ENCODE measurements around the gene ITGA2. TPM values are rescaled to one million over a fixed set of nuclear protein-coding genes. Genes with fewer than 3 reads are reported as not detected.

Gene ITGA2
- total RNA-seq, 2 donors from 2014 or later, result 18.3 to 19.7 TPM

GRCh38 chr5:52989781-52990527 lies 802 bp downstream of the ITGA2 start:
- peak overlapping the region; percentile 72 to 87 for H3K9ac ChIP-seq (ENCODE audit: low read depth in 2 of 2, low read length in 2 of 2)
- no peaks in the 10 kb centered on the region for H3K27me3 ChIP-seq
- no peaks in the 10 kb centered on the region for H3K4me1 ChIP-seq
- H3K9me3 ChIP-seq, result no peaks in the 10 kb centered on the region
- no peaks in the 10 kb centered on the region for H3K36me3 ChIP-seq
- peak overlapping the region; percentile 62 for H3K27ac ChIP-seq
- TF ChIP-seq, protein P1, sequence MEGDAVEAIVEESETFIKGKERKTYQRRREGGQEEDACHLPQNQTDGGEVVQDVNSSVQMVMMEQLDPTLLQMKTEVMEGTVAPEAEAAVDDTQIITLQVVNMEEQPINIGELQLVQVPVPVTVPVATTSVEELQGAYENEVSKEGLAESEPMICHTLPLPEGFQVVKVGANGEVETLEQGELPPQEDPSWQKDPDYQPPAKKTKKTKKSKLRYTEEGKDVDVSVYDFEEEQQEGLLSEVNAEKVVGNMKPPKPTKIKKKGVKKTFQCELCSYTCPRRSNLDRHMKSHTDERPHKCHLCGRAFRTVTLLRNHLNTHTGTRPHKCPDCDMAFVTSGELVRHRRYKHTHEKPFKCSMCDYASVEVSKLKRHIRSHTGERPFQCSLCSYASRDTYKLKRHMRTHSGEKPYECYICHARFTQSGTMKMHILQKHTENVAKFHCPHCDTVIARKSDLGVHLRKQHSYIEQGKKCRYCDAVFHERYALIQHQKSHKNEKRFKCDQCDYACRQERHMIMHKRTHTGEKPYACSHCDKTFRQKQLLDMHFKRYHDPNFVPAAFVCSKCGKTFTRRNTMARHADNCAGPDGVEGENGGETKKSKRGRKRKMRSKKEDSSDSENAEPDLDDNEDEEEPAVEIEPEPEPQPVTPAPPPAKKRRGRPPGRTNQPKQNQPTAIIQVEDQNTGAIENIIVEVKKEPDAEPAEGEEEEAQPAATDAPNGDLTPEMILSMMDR (IDR thresholded peaks at IDR 0.05), result peak; percentile 16
- peak; percentile 74 for DNase-seq
- intact Hi-C loops (cut with DNase I), result loop anchor here (5.0 kb wide), 1 partner anchor 47 kb away; no protein-coding TSS in a partner anchor
- H3K4me3 ChIP-seq, result peak overlapping the region; percentile 70

GRCh38 chr5:52990528-52990925 lies 1.4 kb downstream of the ITGA2 start:
- no peaks in the 10 kb centered on the region for H3K36me3 ChIP-seq
- intact Hi-C loops (cut with DNase I), result loop anchor here (5.0 kb wide), 1 partner anchor 47 kb away; no protein-coding TSS in a partner anchor
- TF ChIP-seq, protein P1 (IDR thresholded peaks at IDR 0.05), result no peak
- peak overlapping the region in 1 of 2 donors; percentile 87 for H3K9ac ChIP-seq (ENCODE audit: low read depth in 2 of 2, low read length in 2 of 2)
- no peaks in the 10 kb centered on the region for H3K4me1 ChIP-seq
- no peaks in the 10 kb centered on the region for H3K9me3 ChIP-seq
- no peak for DNase-seq
- H3K27me3 ChIP-seq, result no peaks in the 10 kb centered on the region
- H3K4me3 ChIP-seq, result peak overlapping the region; percentile 70
- no peak overlapping the region for H3K27ac ChIP-seq

DNA sequence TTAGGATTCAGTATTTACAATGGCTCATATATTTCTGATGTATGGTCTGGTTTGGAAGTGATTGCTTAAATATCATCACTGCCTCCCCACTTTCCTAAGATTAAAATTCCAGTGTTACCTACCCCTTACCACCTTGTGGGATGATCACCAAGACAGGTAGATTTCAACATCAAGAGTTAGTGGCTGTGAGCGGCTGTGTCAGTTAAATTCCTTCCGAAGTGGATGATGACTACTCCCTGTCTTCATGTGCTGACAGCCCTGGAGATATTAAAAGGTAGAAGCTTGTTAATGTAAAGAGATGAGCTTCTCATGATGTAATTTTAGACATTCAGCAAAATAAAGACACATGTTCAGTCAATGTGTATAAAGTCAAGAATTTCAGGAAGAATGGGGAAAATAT lies 4.2 kb downstream of the ITGA2 start:
- H3K36me3 ChIP-seq, result no peaks in the 10 kb centered on the region
- H3K4me3 ChIP-seq, result no peak overlapping the region
- H3K4me1 ChIP-seq, result no peaks in the 10 kb centered on the region
- TF ChIP-seq, protein P1 (IDR thresholded peaks at IDR 0.05), result no peak
- no peak overlapping the region for H3K27ac ChIP-seq
- no peaks in the 10 kb centered on the region for H3K27me3 ChIP-seq
- no peak for DNase-seq
- intact Hi-C loops (cut with DNase I), result loop anchor here (5.0 kb wide), 1 partner anchor 44 kb away; no protein-coding TSS in a partner anchor
- no peak overlapping the region for H3K9ac ChIP-seq (ENCODE audit: low read depth in 2 of 2, low read length in 2 of 2)
- H3K9me3 ChIP-seq, result no peaks in the 10 kb centered on the region

DNA sequence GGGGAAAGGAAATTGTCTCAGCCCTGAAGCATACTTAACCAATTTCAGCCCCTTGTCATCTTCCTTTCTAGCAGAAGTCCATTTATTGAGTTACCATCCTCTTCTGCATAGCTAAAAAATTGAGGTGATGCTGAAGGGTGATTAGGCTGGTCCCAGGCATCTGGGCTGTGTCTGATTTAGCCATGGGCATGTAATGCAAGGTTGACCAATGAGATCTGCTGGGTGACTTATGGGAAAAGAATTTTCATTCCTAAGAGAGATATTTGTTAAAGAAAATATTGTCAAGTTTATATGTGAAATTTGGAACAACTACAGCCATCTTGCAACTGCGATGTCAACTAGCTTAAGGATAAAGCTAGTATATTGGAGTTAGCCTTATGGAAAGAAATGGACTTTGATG lies 5.1 kb downstream of the ITGA2 start:
- intact Hi-C loops (cut with DNase I), result loop anchor here (5.0 kb wide), 1 partner anchor 43 kb away; no protein-coding TSS in a partner anchor
- DNase-seq, result no peak
- Histone ChIP-seq H3K27ac (no peak overlapping the region), H3K4me3 (no peak overlapping the region), H3K27me3 (no peaks in the 10 kb centered on the region), H3K4me1 (no peaks in the 10 kb centered on the region), H3K9ac (ENCODE audit: low read depth in 2 of 2, low read length in 2 of 2) (no peak overlapping the region), H3K36me3 (no peaks in the 10 kb centered on the region), H3K9me3 (no peaks in the 10 kb centered on the region)
- TF ChIP-seq, protein P1 (IDR thresholded peaks at IDR 0.05), result no peak

DNA sequence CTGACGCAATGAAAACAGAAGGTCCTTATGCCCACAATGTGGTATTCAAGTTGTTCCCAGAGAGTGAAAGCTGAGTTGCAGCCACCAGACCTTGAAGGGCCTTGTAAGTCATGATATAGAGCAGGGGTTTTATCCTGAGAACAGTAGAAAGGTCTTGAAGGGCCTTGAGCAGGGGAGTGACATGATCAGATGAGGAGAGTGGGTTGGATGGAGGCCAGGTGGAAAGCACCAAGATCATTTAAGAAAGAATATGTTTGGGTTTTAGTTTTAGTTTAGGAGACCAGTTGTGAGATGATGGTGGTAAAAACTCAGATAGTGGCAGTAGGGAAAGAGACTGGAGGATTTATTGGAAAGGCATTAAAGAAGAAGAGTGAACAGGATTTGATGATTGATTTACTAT lies 5.9 kb downstream of the ITGA2 start:
- intact Hi-C loops (cut with DNase I), result no loop called here
- TF ChIP-seq, protein P1 (IDR thresholded peaks at IDR 0.05), result no peak
- Histone ChIP-seq H3K36me3 (no peaks in the 10 kb centered on the region), H3K27ac (no peak overlapping the region), H3K4me3 (no peak overlapping the region), H3K4me1 (no peaks in the 10 kb centered on the region), H3K9ac (ENCODE audit: low read depth in 2 of 2, low read length in 2 of 2) (no peak overlapping the region), H3K27me3 (no peaks in the 10 kb centered on the region), H3K9me3 (no peaks in the 10 kb centered on the region)
- no peak for DNase-seq

All from colonic mucosa (tissue), 4 donors.